Measurements from ENCODE around the gene CFAP100.

The CFAP100 gene

GRCh38 chr3:126466886-126467610, 72.3 kb downstream of the CFAP100 start:
- no peak for DNase-seq

- no peak for DNase-seq
These were observed 72.9 kb downstream of the CFAP100 start for GRCh38 chr3:126467611-126467955.

- DNase-seq: no peak
These were observed 73.6 kb downstream of the CFAP100 start for GRCh38 chr3:126468028-126468891.

DNA sequence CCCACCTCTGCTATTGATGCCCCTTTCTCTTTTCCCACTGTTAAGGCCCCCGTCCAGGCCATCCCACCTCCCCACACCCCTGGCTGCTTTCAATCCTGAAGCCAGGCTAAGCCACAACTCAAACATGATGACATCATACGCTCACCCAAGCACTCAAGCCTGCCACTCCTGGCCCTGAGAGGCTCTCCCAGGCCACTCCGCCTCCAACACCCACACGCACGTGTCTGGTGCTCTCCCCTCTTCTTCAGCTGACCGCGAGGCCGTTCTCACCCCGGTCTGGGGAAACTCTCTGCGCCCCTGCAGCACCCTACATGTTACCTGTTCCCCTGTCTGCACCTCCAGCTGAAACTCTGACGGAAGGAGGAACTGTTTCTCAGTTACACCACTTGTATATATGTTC, 74.8 kb downstream of the CFAP100 start:
- DNase-seq: no peak

GRCh38 chr3:126472277-126473006, 77.7 kb downstream of the CFAP100 start:
- no peak for DNase-seq

DNA sequence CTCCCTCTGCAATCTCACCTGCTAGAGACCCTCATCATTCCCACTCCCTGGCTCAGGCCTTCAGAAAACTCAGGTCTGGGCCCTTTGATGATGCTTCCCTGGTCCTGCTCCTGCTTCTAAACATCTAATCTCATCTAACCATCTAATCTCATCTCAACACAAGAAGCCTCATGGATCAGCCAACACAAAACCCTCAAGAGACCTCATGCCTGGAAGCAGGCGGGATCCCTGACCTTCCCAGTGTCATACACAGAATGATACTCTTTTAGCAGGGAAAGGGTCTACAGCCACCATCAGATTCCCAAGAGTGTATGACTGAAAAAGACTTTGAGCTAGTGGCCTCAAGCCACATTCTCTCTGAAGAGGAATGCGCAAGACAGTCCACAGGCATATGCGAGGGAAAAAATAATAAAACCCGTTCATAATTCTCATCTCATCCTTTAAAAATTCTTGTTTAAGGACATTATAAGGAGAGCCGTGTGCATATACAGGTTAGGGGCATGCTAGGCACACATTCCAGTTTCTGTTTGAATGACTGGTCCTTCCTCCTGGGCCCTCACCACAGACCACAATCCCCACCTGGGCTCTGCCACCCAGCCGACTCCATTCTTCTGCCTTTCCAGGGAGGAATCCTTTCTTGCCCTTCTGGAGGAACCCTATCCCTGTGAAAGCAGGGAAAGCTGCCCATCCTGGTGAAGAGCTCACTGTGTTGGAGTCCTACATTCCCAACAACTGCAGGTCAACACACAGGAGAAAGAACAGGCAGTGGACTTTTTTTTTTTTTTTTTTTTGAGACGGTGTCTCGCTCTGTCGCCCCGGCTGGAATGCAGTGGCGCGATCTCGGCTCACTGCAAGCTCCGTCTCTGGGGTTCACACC, 78.8 kb downstream of the CFAP100 start:
- no peak for DNase-seq

- DNase-seq: peak in 1 of 2 experiments; percentile 24
These were observed 80.0 kb downstream of the CFAP100 start for GRCh38 chr3:126474498-126475412.

GRCh38 chr3:126475413-126476114, 80.9 kb downstream of the CFAP100 start, which contains the start of gene ZXDC:
Gene ZXDC (minus strand): TSS chr3:126475891. CDS start chr3:126475865, 26 bp downstream.
- DNase-seq: peak; percentile 77 to 94

DNA sequence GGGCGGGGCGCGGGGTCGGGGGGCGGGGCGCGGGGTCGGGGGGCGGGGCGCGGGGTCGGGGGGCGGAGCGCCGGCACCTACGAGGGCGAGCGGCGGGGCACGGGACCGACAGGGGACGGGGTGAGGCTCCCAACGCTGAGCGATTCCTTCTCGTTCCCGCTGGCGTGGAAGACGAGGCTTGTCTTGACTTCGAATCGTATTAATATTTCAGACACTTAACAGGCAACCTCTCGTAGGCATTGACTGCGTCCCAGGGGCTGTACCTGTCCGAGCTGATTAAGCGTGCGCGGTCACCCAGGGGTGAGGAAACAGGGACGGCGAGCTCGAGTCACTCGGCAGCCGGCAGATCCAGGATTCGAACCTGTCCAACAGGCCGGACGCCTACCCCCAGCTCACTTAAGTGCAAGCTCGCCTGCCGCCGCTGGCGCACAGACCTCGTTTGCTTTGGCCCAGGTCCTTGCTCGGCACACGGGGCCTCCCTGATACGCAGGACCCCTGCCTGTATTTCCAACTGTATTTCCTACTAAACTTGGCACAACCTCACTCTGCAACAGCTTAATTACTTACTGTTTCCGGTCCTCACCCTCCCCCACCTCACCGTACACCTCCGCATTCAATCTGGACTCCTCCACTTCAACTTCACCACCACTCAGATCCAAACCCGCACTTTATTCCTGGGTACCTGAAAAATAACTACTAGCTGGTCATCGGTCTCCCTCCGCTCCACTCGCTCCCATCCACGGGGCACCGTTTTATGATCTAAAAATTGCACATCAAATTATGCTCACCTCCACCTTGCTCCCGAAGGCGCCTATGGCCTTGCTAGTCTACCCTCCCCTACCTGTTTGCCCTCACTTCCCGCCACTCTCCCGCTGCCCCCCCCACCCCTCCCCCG, 81.7 kb downstream of the CFAP100 start:
- DNase-seq: peak in 1 of 2 experiments; percentile 78

DNA sequence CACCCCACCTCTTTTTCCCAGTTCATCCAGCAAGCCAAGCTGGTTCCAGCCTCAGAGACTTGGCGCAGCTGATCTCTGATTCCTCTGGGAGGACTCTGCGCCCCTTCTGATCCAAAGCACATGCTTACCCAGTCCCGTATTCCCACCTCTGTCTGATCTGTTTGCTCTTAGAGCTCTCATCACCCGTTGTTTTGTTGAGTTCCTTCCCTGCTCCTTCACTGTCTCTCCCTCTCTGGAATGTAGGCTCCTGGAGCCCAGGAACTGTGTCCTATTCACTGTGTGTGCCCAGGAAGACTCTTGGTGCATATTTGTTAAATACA, 82.3 kb downstream of the CFAP100 start:
- DNase-seq: no peak

GRCh38 chr3:126478581-126479310, 84.0 kb downstream of the CFAP100 start:
- no peak for DNase-seq

GRCh38 chr3:126479642-126480041, 84.9 kb downstream of the CFAP100 start:
- no peak for DNase-seq

DNA sequence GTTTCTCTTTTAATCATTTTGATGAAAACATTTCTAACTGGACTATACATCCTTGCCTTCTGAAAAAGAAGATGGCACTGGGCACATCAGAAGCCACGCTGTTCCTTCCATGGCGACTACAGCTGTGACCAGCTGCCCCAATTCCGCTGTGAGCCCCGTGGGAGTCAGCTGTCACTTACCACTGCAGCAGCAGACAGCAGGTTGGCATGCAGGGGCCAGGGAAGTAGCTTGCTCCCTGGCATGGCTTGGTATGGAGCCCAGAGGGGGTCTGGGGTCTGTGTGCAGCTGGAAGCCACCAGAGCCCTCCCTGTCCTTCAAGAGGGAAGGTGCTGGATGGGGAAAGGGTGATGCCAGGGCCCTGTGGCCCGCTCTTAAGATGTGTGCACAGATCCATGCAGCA, 85.5 kb downstream of the CFAP100 start:
- DNase-seq: no peak

DNA sequence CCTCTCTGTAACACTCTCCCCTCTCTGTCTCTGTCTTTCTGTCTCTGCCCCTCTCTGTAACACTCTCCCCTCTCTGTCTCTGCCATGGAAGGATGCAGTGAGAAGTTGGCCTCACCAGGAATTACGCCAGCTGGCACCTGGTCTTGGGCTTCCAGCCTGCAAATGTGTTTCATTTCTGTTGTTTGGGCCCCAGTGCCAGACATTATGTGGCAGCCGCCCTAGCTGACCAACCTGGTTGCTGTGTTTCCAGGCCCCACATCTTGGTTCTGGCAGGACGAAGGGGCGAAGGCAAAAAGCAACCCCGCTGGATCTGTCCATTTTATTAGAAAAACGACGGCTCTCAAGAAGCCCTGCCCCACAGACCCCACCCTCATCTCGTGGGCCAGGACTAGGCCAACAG, 86.2 kb downstream of the CFAP100 start:
- DNase-seq: no peak

DNA sequence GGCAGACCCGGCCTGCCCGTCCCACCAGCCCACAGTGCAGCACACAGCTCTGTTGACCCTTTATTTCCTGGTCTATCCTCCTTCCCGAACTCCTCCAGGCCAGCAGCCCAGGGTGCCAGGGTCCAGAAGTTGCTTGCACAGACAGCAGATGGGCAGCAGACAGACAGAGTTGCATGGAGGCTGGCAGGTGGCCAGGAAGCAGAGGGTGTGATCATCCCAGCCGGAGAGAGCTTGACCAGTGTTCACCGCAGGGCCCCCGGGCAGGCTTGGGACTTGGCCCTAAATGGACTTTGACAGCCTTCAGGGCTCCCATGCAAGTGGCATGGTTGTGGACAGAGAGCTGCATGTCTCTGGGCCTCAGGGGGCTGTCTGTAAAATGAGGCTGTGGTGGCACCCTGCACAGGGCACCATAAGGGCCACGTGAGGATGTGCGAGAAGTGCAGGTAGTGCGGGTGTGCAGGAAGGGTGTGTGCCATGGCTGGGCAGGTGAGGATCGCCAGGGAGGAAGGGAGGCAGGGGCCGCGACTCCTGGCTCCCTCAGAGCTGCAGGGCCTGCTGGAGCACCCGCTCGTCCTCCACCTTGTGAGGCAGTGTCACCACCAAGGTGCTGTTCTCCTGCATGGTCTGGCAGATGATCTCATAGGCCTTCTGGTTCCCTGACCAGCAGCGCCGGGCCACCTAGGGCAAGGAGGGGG, 87.2 kb downstream of the CFAP100 start:
- no peak for DNase-seq

GRCh38 chr3:126482503-126483255, 88.0 kb downstream of the CFAP100 start:
- no peak for DNase-seq

GRCh38 chr3:126483321-126483761, 88.6 kb downstream of the CFAP100 start:
- no peak for DNase-seq

GRCh38 chr3:126484148-126484547, 89.4 kb downstream of the CFAP100 start:
- no peak for DNase-seq
